H1 (cell line): ENCODE data around the gene SNX21. TPM values are rescaled to one million over a fixed set of nuclear protein-coding genes. Genes with fewer than 3 reads are reported as not detected.

ENCODE experiments used
- CTBP2 ChIP-seq: IDR thresholded peaks from 2 replicates; pipeline ENCODE4 v1.7.0; 2011; ENCODE audit warnings: borderline replicate concordance, mild to moderate bottlenecking, moderate library complexity, mixed read lengths, low read length; ENCODE audit not compliant: insufficient read depth, insufficient read length
- EP300 ChIP-seq, 2 experiments: IDR thresholded peaks; 1 replicate in 1 of 2; 2 replicates in 1 of 2; pipeline ENCODE4 v1.6.1; 2011 to 2012; ENCODE audit warnings: low read depth in 2 of 2, low read length in 2 of 2, mild to moderate bottlenecking in 2 of 2, borderline replicate concordance in 1 of 2, inconsistent platforms in 1 of 2, moderate library complexity in 1 of 2
- EZH2 ChIP-seq: fragments of 200-600 bp; sonication (generic); IDR thresholded peaks from 2 replicates; pipeline ENCODE4 v1.7.1; 2012; ENCODE audit warnings: low read depth, mild to moderate bottlenecking, moderate library complexity, low read length, inconsistent platforms; ENCODE audit not compliant: severe bottlenecking
- JUN ChIP-seq: IDR thresholded peaks from 2 replicates; pipeline ENCODE4 v1.6.1; 2011; ENCODE audit warnings: low read depth, mild to moderate bottlenecking, improper control_type of control experiment, low read length
- RAD21 ChIP-seq, 2 experiments: IDR thresholded peaks in 1 of 2; conservative IDR thresholded peaks in 1 of 2; 2 replicates each; pipeline ENCODE4 v1.6.1; 2011; ENCODE audit warnings: low read depth in 2 of 2, low read length in 2 of 2, improper control_type of control experiment in 1 of 2, inconsistent platforms in 1 of 2, mild to moderate bottlenecking in 1 of 2, moderate library complexity in 1 of 2
- RBBP5 ChIP-seq: IDR thresholded peaks from 2 replicates; pipeline ENCODE4 v1.7.1; 2012; ENCODE audit warnings: low read depth, mild to moderate bottlenecking, inconsistent platforms, low read length, moderate library complexity, borderline replicate concordance
- polyA plus RNA-seq, 7 experiments: library from polyadenylated mRNA; depleted of rRNA in 3 of 7; stranded (reverse) in 5 of 7; unstranded in 2 of 7; fragments of >200 nt in 5 of 7; fragments of 200-250 nt in 2 of 7; gene quantifications; 1 replicate in 5 of 7; 2 replicates in 1 of 7; 4 replicates in 1 of 7; pipeline versions ENCODE4 v1.2.1 to v1.2.3, GENCODE V29; 2011 to 2013; ENCODE audit warnings: missing spikeins in 2 of 7, mixed read lengths in 2 of 7
- total RNA-seq: library from RNA; stranded (reverse); fragmentation: NEBNext Ultra II Directional; extraction: Animal tissue kit (Norgen Biotek cat#: 25700); gene quantifications from 2 replicates; pipeline ENCODE4 v1.2.1, GENCODE V29; 2021
- TF ChIP-seq, protein P1 (sequence below): IDR thresholded peaks from 2 replicates; pipeline ENCODE4 v1.6.1; 2012; ENCODE audit warnings: inconsistent platforms

Gene SNX21
- total and polyA plus RNA-seq, 2 of the 8 experiments (the other 6 are each of a cell fraction or from before 2014, with no cell fraction given): 15.8 to 16.8 TPM

GRCh38 chr20:45867136-45867818 lies 33.7 kb downstream of the SNX21 start (continued):
- TF ChIP-seq CTBP2 (no peak), RBBP5 (no peak), JUN (no peak), EP300 (IDR thresholded peaks at IDR 0.05; ENCODE audit: borderline replicate concordance in 1 of 2, low read depth in 2 of 2, low read length in 2 of 2) (no peak), EZH2 (no peak), RAD21 (IDR thresholded peaks at IDR 0.05 in 1 of 2, conservative IDR thresholded peaks at IDR 0.05 in 1 of 2; ENCODE audit: low read depth in 2 of 2, low read length in 2 of 2) (no peak)
- TF ChIP-seq, protein P1, sequence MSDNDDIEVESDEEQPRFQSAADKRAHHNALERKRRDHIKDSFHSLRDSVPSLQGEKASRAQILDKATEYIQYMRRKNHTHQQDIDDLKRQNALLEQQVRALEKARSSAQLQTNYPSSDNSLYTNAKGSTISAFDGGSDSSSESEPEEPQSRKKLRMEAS: no peak
